Right ventricle myocardium inferior (tissue), 1 donor: Measurements from ENCODE around the gene STAC3. TPM values are rescaled to one million over a fixed set of nuclear protein-coding genes. Genes with fewer than 3 reads are reported as not detected.
"Not testable (repeated sequence)": the region's sequence is repeated elsewhere in the genome, so short reads cannot be mapped to it uniquely, and the experiment has no call there.

ENCODE experiments used
- ATAC-seq: fragments of 200-7000 bp; cut with Tn5 transposase; one replicate; pipeline ENCODE4 v1.9.1; 2020; ENCODE audit warnings: mild to moderate bottlenecking, moderate library complexity
- DNase-seq: peaks from one replicate; pipeline ENCODE4 v3.0.0; 2021; ENCODE audit errors: missing footprints
- intact Hi-C: fragments of 100-400 bp; cut with DNase I; formaldehyde crosslinking; loops from one replicate; pipeline ENCODE4 v1.11.0; 2022
- long read RNA-seq: library from polyadenylated mRNA; unstranded; transcript quantifications from one replicate; pipeline ENCODE4 v2.0.0, GENCODE V29; 2021
- total RNA-seq: library from RNA; stranded (reverse); fragmentation: NEBNext Ultra II Directional; extraction: Animal tissue kit (Norgen Biotek cat#: 25700); gene quantifications from one replicate; pipeline ENCODE4 v1.2.1, GENCODE V29; 2021
- donor health status: DM: no; HTN: yes; CAD: no; lungs with severe emphysema.

STAC3 gene
- 1.2 TPM for total RNA-seq
- long read RNA-seq = 0 reads

GRCh38 chr12:57250956-57251355, at the start of gene STAC3:
TSS of gene STAC3 (minus strand) at chr12:57251187. CDS start at chr12:57249636, 1,551 bp downstream.
- DNase-seq = no peak
- intact Hi-C loops = no loop called here
- no peak for ATAC-seq

- DNase-seq (no peak), ATAC-seq (no peak)
- intact Hi-C loops = no loop called here
Measured at GRCh38 chr12:57299514-57300016, 48.6 kb upstream of the STAC3 start.

- DNase-seq = no peak
- intact Hi-C loops = no loop called here
- no peak for ATAC-seq
Measured at GRCh38 chr12:57296291-57296690, 45.3 kb upstream of the STAC3 start.

GRCh38 chr12:57282073-57282472, 31.1 kb upstream of the STAC3 start:
- intact Hi-C loops, DNase-seq: not testable (repeated sequence)

GRCh38 chr12:57280211-57281062, 29.4 kb upstream of the STAC3 start:
- no peak for ATAC-seq
- intact Hi-C loops = no loop called here
- DNase-seq = no peak

More at GRCh38 chr12:57282073-57282472, 31.1 kb upstream of the STAC3 start:
- ATAC-seq = not testable (repeated sequence)

- ATAC-seq (no peak), DNase-seq (no peak)
- intact Hi-C loops = no loop called here
Measured at GRCh38 chr12:57278465-57279381, 27.7 kb upstream of the STAC3 start.

GRCh38 chr12:57276935-57277563, 26.1 kb upstream of the STAC3 start:
- intact Hi-C loops = loop anchor here (2.0 kb wide), 1 partner anchor 64 kb away; no protein-coding TSS in a partner anchor
- DNase-seq (no peak), ATAC-seq (no peak)

- not testable (repeated sequence) for DNase-seq, ATAC-seq
- intact Hi-C loops = loop anchor here (2.0 kb wide), 1 partner anchor 63 kb away; no protein-coding TSS in a partner anchor
Measured at GRCh38 chr12:57276233-57276632, 25.2 kb upstream of the STAC3 start.

- ATAC-seq = no peak
- DNase-seq = no peak
- intact Hi-C loops = no loop called here
Measured at GRCh38 chr12:57273516-57273915, 22.5 kb upstream of the STAC3 start.

- intact Hi-C loops = no loop called here
- DNase-seq (no peak), ATAC-seq (peak; percentile 76)
Measured at GRCh38 chr12:57272337-57273151, 21.6 kb upstream of the STAC3 start.

- DNase-seq (no peak), ATAC-seq (no peak)
- intact Hi-C loops = no loop called here
Measured at GRCh38 chr12:57270966-57271470, 20.0 kb upstream of the STAC3 start.

GRCh38 chr12:57268264-57268663, 17.3 kb upstream of the STAC3 start:
- ATAC-seq = no peak
- intact Hi-C loops = no loop called here
- no peak for DNase-seq

- no peak for ATAC-seq
- intact Hi-C loops = no loop called here
- DNase-seq = no peak
Measured at GRCh38 chr12:57266681-57267080, 15.7 kb upstream of the STAC3 start.

GRCh38 chr12:57263096-57263495, 12.1 kb upstream of the STAC3 start:
- ATAC-seq = no peak
- DNase-seq = no peak
- intact Hi-C loops = no loop called here

GRCh38 chr12:57262126-57262822, 11.3 kb upstream of the STAC3 start:
- intact Hi-C loops = no loop called here
- no peak for DNase-seq
- no peak for ATAC-seq

GRCh38 chr12:57261428-57261865, 10.5 kb upstream of the STAC3 start:
- DNase-seq (no peak), ATAC-seq (peak; percentile 43)
- intact Hi-C loops = no loop called here

- ATAC-seq (no peak), DNase-seq (no peak)
- intact Hi-C loops = no loop called here
Measured at GRCh38 chr12:57260366-57260765, 9.4 kb upstream of the STAC3 start.
